ENCODE results near the gene RENBP.

The RENBP gene

DNA sequence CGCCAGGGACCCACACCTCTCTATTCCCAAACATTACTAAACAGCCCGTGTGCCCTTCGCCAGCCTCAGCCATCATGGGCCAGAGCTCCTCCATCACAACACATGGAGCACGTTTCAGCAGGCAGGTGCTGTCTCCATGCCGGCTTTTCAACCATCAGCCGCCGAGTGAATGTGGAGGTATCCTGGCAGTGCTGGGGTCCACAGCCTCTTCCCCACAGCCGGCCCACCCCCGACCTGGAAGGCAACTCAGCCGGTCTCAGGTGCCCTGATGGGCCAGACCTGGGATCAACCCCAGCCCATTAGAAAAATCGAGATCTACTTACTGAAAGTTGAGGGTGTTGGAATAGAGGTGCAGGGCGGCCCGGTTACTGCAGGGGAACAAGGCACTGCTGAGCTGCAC, 12.7 kb downstream of the RENBP start:
- no peak for DNase-seq

DNA sequence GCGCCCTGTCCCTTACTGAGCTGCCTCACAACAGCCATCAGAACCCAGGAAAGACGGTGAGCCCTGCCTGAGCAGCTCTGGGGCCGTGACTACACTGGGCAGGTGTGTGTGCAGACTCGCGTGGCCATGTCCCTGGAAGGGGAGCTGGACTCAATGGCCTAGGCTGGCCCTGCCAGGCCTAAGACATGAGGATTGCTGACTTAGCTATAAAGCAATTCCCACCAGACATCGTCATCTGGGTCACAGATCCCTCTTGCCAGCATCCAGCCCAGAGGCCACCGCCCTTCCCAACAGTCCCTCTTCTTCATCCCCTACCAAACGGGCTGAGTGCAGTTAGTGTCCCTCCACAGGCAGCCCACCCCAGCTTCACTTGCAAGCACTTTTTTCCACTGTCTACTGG, 13.3 kb downstream of the RENBP start:
- DNase-seq = no peak

DNA sequence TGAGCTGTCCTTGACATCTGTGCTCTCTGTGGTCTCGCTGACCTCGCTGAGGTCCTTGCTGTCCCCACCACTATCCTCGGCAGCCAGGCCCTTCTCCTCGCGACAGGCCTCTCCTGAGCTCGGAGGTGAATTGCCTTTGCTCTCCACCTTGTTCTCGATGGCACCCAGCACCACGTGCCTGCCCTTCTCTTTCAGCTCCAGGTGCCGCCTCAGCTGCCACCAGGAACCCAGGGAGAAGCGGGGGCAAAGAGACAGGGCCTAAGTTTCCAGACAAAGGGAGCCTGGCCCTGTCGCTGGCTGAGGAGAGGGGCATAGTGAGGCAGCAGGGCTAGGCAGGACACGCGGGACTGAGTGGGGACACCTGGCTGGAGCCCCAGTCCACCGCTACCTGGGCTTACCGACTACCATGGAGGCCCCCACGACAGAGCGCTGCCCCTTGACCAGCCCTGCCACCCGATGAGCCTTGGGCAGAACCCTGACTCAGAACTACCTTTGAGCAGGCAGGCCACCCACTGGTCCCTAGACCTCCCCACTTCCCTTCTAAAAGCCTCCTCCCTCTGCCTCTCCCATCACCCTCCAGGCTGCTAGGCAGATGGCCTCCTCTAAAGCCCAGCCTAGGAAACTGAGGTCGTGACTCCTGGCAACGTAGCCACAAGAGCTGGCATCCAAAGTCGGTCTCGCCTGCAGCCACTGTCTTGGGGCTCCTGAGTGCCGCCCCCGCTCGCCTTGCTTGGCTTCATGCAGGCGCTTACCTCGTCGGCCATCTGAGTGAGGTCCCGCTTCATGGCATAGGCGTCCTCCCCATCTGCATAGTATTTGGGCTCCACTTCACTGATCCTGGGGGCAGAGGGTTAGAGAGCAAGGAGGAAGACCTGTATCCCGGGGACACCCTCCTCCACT, 14.2 kb downstream of the RENBP start:
- DNase-seq = no peak

DNA sequence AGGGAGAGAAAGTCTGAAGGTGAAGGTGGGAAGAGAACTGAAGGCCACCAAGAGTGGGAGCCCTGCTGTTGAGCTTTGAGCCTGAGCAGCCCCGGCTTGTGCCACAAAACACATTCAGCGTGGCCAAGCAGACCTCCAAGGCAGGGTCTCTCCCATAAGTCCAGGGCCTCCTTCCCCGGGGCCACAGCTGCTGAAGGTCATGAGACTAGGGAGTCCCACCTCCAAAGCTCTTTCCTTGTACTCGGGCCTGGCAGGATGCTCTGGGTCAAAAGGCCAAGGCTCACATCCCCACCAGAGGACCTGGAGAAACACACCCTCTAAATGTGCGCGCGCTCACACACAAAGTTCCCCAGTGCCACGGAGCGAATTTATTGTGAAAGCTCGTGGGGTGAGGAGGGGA, 14.9 kb downstream of the RENBP start:
- DNase-seq = no peak

DNA sequence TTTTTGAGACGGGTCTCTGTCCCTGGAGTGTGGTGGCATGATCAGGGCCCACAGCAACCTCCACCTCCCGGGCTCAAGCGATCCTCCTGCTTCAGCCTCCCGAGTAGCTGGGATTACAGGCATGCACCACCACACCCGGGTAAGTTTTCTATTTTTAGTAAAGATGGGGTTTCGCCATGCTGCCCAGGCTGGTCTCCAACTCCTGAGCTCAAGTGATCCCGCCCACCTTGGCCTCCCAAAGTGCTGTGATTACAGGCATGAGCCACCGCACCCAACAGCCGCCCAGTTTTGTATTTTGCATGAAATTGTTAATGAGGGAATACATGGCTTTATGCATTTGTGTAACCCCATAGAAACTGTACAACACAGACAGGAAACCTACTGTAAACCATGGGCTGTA, 15.6 kb downstream of the RENBP start:
- no peak for DNase-seq

DNA sequence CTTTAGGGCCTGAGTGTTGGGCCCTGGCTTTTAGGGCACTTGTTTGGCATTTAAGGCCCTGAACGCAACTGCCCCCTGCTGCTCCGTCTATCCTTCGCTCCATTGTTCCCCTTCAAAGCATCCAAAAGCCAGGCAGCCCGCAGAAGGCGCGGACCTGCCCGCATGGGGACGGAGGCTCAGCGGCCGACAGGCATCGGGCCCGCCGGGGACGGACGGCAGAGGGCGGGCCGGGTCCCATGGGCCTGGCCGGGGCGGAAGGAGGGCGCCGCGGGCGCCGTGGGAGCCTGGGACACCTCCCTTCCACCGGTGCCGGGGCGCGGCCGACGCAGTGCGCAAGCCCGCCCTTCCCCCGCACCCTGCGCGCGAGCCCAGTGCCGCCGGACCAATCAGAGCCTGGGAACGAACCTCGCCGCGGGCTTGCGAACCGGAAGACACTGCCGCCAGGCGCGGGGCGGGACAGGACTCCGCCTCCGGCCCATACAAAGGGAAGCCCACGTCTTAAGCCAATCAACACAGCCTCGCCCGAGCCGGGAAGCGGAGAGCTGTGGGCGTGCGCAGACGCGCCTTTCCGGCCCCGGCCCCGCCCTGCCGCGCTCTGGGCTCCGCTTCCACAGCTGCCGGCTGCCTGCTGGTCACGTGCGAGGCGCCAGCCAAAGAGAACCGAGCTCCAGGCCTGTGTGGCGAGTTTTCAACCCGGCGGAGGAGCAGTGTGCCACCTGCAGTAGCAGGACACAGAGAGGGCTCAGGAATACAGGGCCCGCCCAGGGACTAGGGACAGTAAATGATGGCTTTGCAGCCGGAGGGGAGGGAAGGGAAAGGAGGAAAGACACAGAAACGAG, 16.3 kb downstream of the RENBP start:
- peak; percentile 90 for DNase-seq

DNA sequence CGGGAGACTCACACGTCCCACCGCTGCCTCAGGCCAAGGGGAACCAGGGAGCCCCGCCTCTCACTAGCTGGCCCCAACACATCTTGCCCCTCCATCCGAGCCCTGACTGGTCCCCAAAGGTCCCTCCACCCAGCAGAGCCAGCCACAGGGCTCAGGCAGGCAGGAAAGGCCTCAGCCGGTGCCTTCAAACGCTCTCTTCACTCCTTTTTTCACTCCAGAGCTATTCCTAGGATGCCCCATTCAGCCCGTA, 16.8 kb downstream of the RENBP start:
- DNase-seq = no peak

DNA sequence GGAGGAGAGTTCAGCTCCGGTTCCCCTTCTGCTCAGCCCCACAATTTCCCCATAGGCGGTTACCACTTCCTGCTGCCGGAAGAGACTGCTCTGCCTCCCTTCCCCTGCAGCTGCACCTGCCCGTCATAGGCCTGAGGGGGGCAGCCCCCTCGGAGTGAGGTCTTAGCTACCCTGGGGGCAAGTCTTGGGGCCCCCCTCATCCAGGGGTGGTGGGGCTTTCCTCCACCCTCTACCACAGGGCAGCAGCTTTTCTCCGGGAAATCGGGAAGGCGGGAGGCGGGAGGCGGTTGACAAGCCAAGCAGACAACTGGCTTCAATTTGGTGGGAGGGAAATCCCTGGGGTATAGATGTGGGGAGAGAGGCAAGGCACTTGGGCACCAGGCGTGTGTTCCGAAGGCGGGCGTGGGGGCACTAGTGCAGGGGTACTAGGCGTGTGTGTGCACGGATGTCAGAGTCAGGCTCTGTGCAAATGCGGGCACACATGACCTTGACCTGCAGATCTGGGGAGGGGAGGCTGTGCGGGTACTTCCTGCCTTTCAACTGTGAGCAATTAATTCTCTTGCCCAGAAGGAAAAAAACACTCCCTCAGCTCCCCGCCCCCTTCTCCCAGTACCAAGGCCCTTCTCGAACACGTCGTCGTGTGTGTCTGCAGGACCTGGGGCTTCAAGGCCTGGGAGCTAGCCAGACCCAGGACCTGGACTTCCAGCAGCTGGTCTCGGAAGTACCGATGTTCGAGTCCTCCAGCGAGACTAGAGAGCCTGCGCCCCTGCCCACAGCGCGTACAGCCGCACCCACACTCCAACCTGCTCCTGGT, 17.4 kb downstream of the RENBP start:
- DNase-seq = no peak

DNA sequence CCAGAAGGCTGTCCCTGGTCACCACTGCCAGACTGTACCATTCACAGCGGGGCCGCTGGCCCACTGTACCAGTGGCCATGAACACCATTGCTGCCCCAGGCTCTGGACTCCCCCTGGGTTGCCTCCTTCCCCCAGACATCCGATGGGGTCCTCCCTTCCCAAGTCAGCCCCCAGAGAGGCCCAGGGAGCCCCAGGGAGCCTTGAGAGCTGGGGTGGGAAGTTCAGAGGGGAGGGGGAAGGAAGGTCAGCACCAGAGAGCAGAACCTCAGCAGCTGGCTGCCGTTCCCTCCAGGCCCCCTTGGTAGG, 17.9 kb downstream of the RENBP start:
- DNase-seq = no peak

DNA sequence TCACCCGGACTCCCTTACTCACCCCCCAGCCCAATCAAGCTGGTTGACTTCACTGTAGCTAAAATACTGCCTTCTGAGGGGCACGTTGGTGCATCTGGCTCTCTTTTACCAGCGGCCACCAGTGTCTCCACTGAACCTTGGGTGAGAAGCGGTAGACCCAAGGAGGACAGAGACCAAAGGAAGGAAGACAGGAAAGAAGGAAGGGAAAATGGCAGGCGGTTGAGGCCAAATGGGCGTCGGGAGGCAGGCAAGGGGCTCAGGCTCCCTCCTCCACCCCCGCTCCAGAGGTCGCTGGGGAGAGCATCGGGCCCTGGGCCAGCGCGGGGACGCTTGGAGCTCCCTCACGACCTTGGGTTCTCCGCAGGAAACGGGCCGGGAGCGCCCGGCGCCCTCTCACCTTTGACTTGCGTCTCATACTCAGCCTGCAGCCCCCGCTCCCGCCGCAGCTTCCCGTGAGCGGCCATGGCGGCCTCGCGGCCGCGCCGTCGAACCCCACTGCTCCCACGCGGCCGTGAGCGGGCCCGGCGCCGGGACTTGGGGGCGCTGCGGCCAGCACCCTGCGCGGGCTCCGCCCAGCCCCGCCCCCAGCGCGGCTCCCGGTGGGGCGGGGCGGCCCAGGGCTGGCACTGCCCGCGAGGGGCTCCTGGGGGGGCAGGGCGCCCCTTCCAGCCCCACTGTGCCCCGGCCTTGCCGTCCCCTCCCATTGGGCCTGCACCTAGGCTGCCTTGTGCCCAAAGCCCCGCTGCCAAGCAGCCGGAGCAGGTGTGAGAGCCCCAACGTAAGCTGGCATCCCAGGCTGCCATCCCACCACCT, 18.5 kb downstream of the RENBP start, which contains the start of gene ARHGAP4:
TSS of gene ARHGAP4 (minus strand) at position 526 of the 813 bp plus-strand sequence. CDS start at position 464, 62 bp downstream.
- DNase-seq = no peak

DNA sequence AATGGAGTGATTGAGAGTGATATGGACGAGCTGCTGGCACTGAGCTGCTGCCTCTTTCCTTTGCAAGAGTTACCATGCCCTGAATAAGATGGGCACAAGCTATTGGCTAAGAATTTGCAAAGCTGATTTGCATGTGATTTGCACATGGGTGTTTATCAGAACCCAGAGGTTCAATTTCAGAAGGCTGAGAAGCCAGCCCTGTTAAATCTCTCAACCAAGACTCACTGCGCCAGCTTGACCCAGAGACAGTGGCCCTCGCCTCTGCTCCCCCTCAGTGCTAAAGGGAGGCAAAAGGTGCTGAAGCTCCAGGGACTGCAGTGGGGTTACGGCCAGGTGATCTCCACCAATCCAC, 19.1 kb downstream of the RENBP start:
- DNase-seq = no peak

DNA sequence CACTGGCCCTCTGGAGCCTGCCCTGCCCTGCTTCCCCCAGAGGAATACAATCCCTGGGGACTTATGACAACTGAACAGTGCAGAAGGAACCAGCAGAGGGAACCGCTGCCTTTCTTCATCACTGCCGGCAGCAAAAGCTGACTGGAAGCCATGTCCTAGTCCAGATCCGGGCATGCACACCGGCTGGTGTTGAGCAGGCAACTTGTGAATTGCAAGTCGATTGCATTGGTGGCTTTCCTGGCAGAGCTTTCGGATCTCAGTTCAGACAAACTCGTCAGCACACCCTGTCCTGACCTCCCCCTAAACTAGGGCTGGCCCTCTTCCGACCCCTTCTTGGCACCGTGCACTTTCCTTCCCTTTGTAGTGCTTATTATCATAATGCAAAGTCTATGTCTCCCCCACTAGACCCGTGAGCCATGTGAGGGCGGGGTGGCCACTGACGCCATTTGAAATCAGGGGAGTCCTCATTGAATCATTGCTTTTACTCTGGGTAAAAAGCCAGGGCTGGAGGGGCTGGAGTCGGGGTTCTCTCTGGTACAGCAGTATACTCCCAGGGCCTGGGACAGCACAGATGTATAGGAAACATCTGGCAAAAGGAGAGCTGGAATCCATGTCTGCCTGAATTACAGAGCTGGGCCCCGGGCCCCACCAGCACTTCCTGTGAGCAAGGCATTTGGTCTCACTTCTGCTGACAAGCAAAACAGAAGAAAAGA, 20.1 kb downstream of the RENBP start:
- no peak for DNase-seq

DNA sequence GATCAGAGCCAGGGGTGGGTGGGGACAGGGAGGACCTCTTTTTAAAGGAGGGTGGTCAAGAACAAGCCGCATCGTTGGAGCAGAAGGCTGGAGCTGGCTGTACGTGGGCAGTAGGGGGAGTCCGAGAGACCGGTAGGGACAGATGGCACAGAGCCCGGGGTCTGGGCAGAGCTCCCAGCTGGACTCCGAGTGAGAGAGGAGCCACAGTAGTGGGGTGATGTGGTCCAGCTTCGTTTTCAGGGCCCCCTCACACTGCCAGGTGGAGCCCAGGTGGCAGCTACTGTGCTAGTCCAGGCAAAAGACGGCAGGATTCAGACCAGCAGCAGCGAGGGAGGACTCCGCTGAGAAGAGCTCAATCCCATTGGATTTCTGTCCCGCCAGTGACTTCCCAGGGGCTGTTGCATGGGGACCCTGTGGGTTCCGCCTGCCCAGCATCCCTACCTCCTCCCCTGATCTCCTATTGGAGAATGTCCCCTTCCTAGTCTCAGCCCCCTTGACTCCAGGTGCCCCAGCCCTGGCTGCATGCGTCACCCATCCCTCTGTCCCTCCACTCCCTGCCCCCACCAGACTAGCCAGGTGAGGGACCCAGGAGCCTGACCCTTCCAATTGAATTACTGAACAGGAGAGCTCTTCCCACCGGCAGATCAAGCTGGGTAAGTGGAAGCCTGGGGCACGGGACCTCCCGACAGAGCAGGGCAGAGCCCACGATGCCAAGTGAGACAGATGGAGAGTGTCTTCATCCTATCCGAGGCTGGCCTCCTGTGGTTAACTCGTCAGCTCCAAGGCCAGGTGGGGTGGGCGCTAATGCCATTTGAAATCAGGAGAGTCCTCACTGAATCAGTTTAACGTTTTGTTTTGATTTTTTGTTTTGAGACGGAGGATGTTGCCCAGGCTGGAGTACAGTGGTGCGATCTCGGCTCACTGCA, 21.2 kb downstream of the RENBP start:
- peak; percentile 36 for DNase-seq

DNA sequence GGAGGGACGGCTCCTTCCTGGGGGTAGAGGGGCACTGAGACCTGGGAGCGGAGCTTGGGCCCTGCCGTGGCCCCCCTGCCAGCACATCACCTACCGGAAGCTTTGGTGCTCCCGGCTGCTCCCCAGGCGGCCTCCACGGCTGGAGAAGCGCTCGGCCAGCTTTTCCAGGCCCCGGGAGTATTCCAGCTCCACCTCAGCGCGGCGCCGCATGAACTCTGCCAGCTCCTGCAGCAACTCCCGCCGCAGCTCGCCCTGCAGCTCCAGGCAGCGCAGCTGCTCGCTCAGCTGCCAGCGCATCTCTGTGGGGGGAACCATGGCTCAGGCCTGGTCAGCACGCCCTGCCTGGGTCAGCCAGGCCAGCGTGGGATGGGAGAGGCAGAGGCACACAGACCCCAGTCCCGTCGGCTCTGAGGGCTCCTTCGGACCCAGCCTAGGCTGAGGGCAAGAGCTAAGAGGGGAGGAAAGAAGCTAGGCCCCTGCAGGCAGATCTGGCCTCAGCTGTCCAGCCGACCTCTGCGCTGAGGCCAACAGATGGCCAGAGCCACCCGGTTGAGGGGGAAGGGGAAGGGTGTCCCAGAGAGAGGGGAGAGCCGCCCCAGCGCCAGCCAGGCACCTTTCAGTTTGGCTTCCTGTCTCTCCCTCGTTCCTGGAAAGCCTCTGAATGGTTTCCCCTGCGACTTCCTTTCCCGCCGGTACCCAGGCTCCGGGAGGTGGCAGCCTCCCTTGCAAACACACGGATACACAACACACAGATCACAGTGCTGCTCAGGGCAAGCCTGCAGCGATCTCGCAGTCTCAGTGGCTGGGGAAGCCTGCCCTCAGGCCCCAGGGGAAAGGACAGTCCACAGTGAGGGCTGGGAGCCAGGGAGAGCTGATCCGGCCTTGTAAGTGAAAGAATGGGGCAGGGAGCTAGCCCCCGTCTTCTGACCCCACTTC, 22.7 kb downstream of the RENBP start:
- no peak for DNase-seq

DNA sequence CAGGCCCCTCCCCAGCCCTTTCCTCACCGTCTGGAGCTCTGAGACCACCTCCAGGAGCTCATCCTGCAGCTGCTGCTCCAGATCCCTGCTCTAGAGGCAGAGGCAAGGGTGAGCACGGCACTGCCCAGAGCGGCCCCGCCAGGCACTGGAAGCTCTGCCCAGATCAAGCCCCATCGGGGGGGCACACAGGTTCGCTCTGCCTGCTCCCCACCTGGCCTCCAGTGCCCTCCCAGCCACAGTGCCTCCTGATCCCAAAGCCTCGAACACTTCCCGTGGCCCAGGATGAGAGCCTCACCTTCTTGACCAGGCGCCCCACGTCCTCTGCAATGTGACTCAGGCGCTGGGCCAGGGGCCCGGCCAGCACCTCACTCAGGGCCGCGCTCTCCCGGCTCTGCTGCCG, 23.4 kb downstream of the RENBP start:
- no peak for DNase-seq

DNA sequence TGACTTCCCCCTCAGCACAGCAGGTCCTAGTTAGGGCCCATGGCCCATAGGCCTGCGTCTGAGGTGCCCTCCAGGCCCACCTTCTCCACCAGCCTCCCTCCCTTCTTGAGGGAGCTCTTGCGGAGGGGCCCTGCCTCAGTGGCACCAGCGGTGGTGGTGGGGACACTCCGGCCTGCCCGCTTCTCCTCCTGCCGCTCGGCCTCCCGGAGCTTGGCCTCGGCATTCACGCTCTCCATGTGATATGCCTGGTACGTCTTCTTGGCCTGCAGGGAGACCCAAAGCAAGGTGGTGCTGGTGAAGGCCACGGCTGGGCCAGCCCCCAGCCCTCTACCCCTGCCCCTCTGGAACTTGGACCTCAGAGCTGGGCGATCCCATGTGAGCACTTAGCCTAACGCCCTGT, 23.9 kb downstream of the RENBP start:
- DNase-seq = no peak

DNA sequence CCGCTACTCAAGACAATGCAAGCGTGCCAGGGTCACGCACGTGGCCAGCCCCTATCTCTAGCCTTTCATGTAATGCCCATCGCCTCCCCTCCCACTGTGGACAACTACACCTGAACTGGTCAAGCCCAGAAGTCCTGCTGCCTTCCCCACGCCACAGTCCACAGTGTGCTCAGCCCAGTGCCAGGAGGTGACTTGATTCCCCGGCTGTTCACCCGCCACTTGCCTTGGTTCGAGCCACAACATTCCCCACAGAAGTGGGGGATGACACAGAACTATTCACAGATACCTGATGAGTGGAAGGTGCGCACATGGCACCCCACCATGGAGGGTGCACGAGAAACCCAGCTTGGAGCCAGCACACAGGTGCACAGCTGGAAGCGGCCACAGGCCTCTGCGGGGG, 25.2 kb downstream of the RENBP start:
- no peak for DNase-seq

DNA sequence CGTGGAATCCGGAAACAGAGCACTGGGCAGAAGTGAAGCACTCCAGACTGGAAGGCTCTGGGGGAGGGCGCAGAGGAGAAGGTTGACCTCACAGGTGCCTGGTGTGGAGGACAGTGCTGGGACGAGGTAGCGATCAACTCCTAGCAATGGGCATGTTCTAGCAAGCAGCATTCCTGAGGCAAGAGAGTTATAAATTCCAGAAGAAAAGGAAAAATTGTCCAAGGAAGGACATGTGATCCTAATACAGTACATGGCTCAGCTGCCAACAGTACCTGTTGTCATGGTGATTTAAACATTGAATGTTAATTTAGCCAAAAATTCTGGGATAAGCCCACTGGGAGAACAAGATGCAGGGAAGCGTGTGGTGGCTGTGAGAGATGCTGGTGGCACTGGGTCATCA, 26.6 kb downstream of the RENBP start:
- DNase-seq = no peak

DNA sequence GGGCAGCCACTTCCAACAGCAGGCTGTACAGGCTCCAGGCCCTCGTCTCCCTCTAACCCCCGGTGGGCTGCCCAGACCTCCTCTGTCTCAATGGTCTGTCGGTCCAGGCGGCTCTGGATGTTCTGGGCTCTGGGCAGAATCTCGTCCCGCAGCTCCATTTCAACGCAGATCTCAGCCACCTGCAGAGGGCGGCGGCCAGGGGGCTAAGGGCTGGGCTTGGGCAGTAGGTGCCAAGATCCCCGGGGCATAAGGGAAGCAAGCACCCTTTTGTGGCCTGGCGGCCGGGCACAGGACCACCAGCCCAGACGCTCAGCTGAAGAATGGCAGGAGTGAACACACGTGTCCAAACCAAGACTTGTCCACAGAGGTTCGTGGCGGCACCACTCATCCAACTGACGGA, 30.7 kb downstream of the RENBP start:
- no peak for DNase-seq

DNA sequence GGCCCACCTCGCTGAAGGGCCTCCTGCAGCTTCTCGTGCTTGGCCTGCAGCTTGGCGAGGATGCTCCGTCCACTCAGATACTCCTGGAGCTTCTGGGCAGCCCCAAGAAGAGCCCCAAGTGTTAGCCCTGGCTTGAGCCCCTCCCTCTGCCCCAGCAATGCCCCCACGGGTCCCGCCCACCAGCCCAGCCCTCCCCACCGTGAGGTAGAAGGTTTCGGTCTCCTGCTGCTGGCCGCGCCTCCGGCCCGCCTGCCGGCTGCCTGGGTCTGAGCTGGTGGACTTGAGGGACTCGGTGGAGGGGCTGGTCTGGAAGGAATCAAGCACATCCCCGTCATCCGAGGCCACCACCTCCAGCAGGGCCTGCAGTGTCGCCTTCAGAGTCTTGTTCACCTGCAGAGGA, 31.2 kb downstream of the RENBP start:
- no peak for DNase-seq
